IMR-90 (cell line): ENCODE results near the gene RASGRP4. TPM values are rescaled to one million over a fixed set of nuclear protein-coding genes. Genes with fewer than 3 reads are reported as not detected.
A peak's percentile ranks its signal among the peaks of the same experiment; 100 is the strongest.
"Not testable (repeated sequence)": the region's sequence is repeated elsewhere in the genome, so short reads cannot be mapped to it uniquely, and the experiment has no call there.

Source experiments
- ATAC-seq: fragments of 200-7000 bp; cut with Tn5 transposase; 2 replicates; pipeline ENCODE4 v1.9.1; 2020; ENCODE audit warnings: low read depth, mild to moderate bottlenecking, moderate library complexity
- BruUV-seq: library from RNA; stranded (reverse); fragments of 400-500 nt; replicated peaks from 2 replicates; lab custom pipeline; 2021; lab: Mats Ljungman, UMichigan
- CTCF ChIA-PET: fragments of 300-600 bp; formaldehyde crosslinking; extraction: SDS; loops from one replicate; lab custom pipeline; 2021; ENCODE audit warnings: antibody characterized with exemption; lab: Yijun Ruan, JAX
- POLR2A ChIA-PET: fragments of 300-600 bp; sonication (Branson Sonifier 250); formaldehyde crosslinking; loops from one replicate; lab custom pipeline; 2022; ENCODE audit warnings: antibody characterized with exemption; ENCODE audit not compliant: unreplicated experiment; lab: Charles Lee
- DNase-seq: peaks from one replicate; pipeline ENCODE4 v3.0.0; 2013
- H2AFZ ChIP-seq: replicated peaks from 2 replicates; pipeline ENCODE3; 2013; ENCODE audit warnings: low read length, mild to moderate bottlenecking; ENCODE audit not compliant: poor library complexity
- H2AK5ac ChIP-seq: 2 replicates; pipeline ENCODE4 v1.6.1; 2013; ENCODE audit warnings: low read depth, low read length, inconsistent platforms
- H2AK9ac ChIP-seq: replicated peaks from 2 replicates; pipeline ENCODE3; 2013; ENCODE audit warnings: mild to moderate bottlenecking, low read depth, low read length, moderate library complexity; ENCODE audit not compliant: poor library complexity
- H2BK120ac ChIP-seq: 2 replicates; pipeline ENCODE4 v1.6.1; 2013; ENCODE audit warnings: low read depth, low read length, inconsistent platforms
- H2BK15ac ChIP-seq: 3 replicates; pipeline ENCODE4 v1.6.1; 2013; ENCODE audit warnings: low read depth, low read length, inconsistent platforms
- H2BK20ac ChIP-seq: 2 replicates; pipeline ENCODE4 v1.6.1; 2013; ENCODE audit warnings: low read depth, mild to moderate bottlenecking, inconsistent platforms, low read length, moderate library complexity
- H2BK5ac ChIP-seq: 2 replicates; pipeline ENCODE4 v1.6.1; 2013; ENCODE audit warnings: mild to moderate bottlenecking, low read depth, low read length, inconsistent platforms; ENCODE audit not compliant: poor library complexity, severe bottlenecking
- H3K14ac ChIP-seq: replicated peaks from 2 replicates; pipeline ENCODE4 v1.6.1; 2013; ENCODE audit warnings: low read depth, low read length, inconsistent platforms
- H3K18ac ChIP-seq: 2 replicates; pipeline ENCODE4 v1.6.1; 2013; ENCODE audit warnings: low read depth, low read length, control low read depth
- H3K23ac ChIP-seq: 2 replicates; pipeline ENCODE4 v1.6.1; 2013; ENCODE audit warnings: low read depth, low read length, inconsistent platforms
- H3K27ac ChIP-seq: 2 replicates; pipeline ENCODE4 v1.5.1; 2013; ENCODE audit warnings: mild to moderate bottlenecking, control low read depth, low read length; ENCODE audit not compliant: insufficient read depth
- H3K27me3 ChIP-seq: 2 replicates; pipeline ENCODE4 v1.6.1; 2013; ENCODE audit warnings: low read length; ENCODE audit not compliant: control insufficient read depth, insufficient read depth
- H3K36me3 ChIP-seq: 2 replicates; pipeline ENCODE4 v1.6.1; 2013; ENCODE audit warnings: low read length, mixed read lengths; ENCODE audit not compliant: control insufficient read depth, insufficient read depth
- H3K4ac ChIP-seq: 2 replicates; pipeline ENCODE4 v1.6.1; 2013; ENCODE audit warnings: low read depth, low read length, inconsistent platforms
- H3K4me1 ChIP-seq: 2 replicates; pipeline ENCODE4 v1.6.1; 2013; ENCODE audit warnings: low read length, mixed read lengths; ENCODE audit not compliant: control insufficient read depth, insufficient read depth
- H3K4me2 ChIP-seq: 2 replicates; pipeline ENCODE4 v1.6.1; 2013; ENCODE audit warnings: low read depth, mild to moderate bottlenecking, control low read depth, low read length, moderate library complexity
- H3K4me3 ChIP-seq: 2 replicates; pipeline ENCODE4 v1.5.1; 2013; ENCODE audit warnings: low read depth, mild to moderate bottlenecking, control low read depth, low read length, moderate library complexity; ENCODE audit not compliant: insufficient read depth
- H3K56ac ChIP-seq: 2 replicates; pipeline ENCODE4 v1.6.1; 2013; ENCODE audit warnings: low read length, inconsistent platforms; ENCODE audit not compliant: insufficient read depth; ENCODE audit errors: extremely low read depth
- H3K79me1 ChIP-seq, 2 experiments: 2 replicates each; pipeline ENCODE4 v1.6.1; 2013; ENCODE audit warnings: low read length in 2 of 2, inconsistent platforms in 1 of 2, low read depth in 1 of 2
- H3K9ac ChIP-seq: 2 replicates; pipeline ENCODE4 v1.6.1; 2013; ENCODE audit warnings: low read depth, low read length, control low read depth
- H3K9me1 ChIP-seq: 2 replicates; pipeline ENCODE4 v1.6.1; 2013; ENCODE audit warnings: low read length, inconsistent platforms; ENCODE audit not compliant: insufficient read depth
- H3K9me3 ChIP-seq: 2 replicates; pipeline ENCODE4 v1.6.1; 2013; ENCODE audit warnings: low read length; ENCODE audit not compliant: control insufficient read depth, insufficient read depth
- H4K20me1 ChIP-seq: 2 replicates; pipeline ENCODE4 v1.6.1; 2013; ENCODE audit warnings: low read length, inconsistent platforms; ENCODE audit not compliant: insufficient read depth
- H4K5ac ChIP-seq: 2 replicates; pipeline ENCODE4 v1.6.1; 2013; ENCODE audit warnings: mild to moderate bottlenecking, low read depth, low read length, control low read depth
- H4K8ac ChIP-seq, 2 experiments: 2 replicates each; pipeline ENCODE4 v1.6.1; 2013; ENCODE audit warnings: low read depth in 2 of 2, low read length in 2 of 2, control low read depth in 1 of 2, inconsistent platforms in 1 of 2
- H4K91ac ChIP-seq: 2 replicates; pipeline ENCODE4 v1.6.1; 2013; ENCODE audit warnings: low read depth, low read length, inconsistent platforms; ENCODE audit not compliant: insufficient read depth
- CEBPB ChIP-seq: IDR thresholded peaks from 2 replicates; pipeline ENCODE4 v1.6.1; 2012; ENCODE audit warnings: low read depth, low read length, improper control_type of control experiment
- MXI1 ChIP-seq: IDR thresholded peaks from 2 replicates; pipeline ENCODE4 v1.6.1; 2012; ENCODE audit warnings: low read depth, mild to moderate bottlenecking, low read length, moderate library complexity, borderline replicate concordance
- POLR2A ChIP-seq: IDR thresholded peaks from 2 replicates; pipeline ENCODE4 v1.6.1; 2012; ENCODE audit warnings: mild to moderate bottlenecking, low read depth, low read length
- RAD21 ChIP-seq: IDR thresholded peaks from 2 replicates; pipeline ENCODE4 v1.6.1; 2012; ENCODE audit warnings: low read length, improper control_type of control experiment
- WGBS, 2 experiments: methylation state at CpG; one replicate each; pipeline versions ENCODE4 v1.1.5 to v1.1.7; 2013; ENCODE audit warnings: missing lambda C conversion rate in 2 of 2; ENCODE audit not compliant: insufficient read length in 1 of 2; ENCODE audit errors: extremely low coverage in 2 of 2; 5-methylcytosine and 5-hydroxymethylcytosine counted together
- dilution Hi-C: fragments of 300-500 bp; cut with HindIII; formaldehyde crosslinking; loops from one replicate; pipeline ENCODE4 v1.14.3; 2018; ENCODE audit warnings: low sequenced_read_pairs; ENCODE audit not compliant: unreplicated experiment
- in situ Hi-C: fragments of 300-500 bp; cut with MboI; formaldehyde crosslinking; loops from 3 replicates; pipeline ENCODE4 v1.14.3; 2019; ENCODE audit warnings: low sequenced_read_pairs, inconsistent platforms, mixed read lengths
- intact Hi-C: fragments of 100-400 bp; cut with micrococcal nuclease; formaldehyde crosslinking; loops from 2 replicates; pipeline ENCODE4 v1.10.0; 2022
- polyA plus RNA-seq, 3 experiments: library from polyadenylated mRNA; depleted of rRNA; stranded (reverse); fragments of >200 nt; gene quantifications; 2 replicates each; pipeline ENCODE4 v1.2.3, GENCODE V29; 2012; ENCODE audit warnings: low replicate concordance in 1 of 3
- total RNA-seq: library from RNA; depleted of rRNA; stranded (reverse); fragments of >200 nt; gene quantifications from 2 replicates; pipeline ENCODE4 v1.2.3, GENCODE V29; 2012

The RASGRP4 gene
- total and polyA plus RNA-seq, 2 of the 4 experiments (the other 2 are of a cell fraction), result not detected

- dilution Hi-C loops (no loop called here), in situ Hi-C loops (no loop called here)
- ATAC-seq, result no peak
Observed at GRCh38 chr19:38367041-38367440, 59.0 kb downstream of the RASGRP4 start.

DNA sequence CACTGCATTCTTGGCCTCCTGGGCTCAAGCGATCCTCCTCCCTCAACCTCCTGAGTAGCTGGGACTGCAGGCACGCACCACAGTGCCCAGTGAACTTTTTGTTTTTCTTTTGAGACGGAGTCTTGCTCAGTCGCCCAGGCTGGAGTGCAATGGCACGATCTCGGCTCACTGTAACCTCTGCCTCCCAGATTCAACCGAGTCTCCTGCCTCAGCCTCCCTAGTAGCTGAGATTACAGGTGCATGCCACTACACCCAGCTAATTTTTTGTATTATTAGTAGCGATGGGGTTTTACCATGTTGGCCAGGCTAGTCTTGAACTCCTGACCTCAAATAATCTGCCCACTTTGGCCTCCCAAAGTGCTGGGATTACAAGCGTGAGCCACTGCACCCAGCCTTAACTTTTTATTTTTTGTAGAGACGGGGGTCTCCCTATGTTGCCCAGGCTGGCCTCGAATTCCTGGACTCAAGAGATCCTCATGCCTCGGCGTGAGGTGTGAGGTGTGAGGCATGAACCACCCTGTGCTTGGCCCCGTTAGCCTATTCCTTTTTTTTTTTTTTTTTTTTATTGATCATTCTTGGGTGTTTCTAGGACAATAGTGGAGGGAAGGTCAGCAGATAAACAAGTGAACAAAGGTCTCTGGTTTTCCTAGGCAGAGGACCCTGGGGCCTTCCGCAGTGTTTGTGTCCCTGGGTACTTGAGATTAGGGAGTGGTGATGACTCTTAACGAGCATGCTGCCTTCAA, 62.9 kb downstream of the RASGRP4 start:
- in situ Hi-C loops, H2AFZ ChIP-seq: not testable (repeated sequence)
- H3K4me2 ChIP-seq, result peak overlapping the region; percentile 75; the same call in 1 of the 2 replicates

More at GRCh38 chr19:38367041-38367440, 59.0 kb downstream of the RASGRP4 start:
- Histone ChIP-seq H3K4ac (no peak overlapping the region), H2AFZ (no peak overlapping the region), H4K5ac (no peak overlapping the region), H3K23ac (no peak overlapping the region), H3K4me1 (no peaks in the 10 kb centered on the region), H2BK15ac (no peak overlapping the region), H2AK9ac (no peak overlapping the region), H3K79me1 (no peaks in the 10 kb centered on the region), H2BK120ac (no peak overlapping the region), H3K18ac (no peak overlapping the region), H3K9me3 (no peaks in the 10 kb centered on the region), H2BK5ac (no peak overlapping the region), H3K27me3 (peaks cover 25% of the 10 kb centered on the region), H2BK20ac (no peak overlapping the region), H3K36me3 (no peaks in the 10 kb centered on the region), H4K20me1 (0 out of 2 replicates have a peak, but pooled peaks cover 3% of the 10 kb centered on the region), H3K56ac (no peak overlapping the region), H3K27ac (no peak overlapping the region), H3K9me1 (no peaks in the 10 kb centered on the region), H4K8ac (no peak overlapping the region), H3K4me2 (no peak overlapping the region), H2AK5ac (no peak overlapping the region), H3K4me3 (no peak overlapping the region), H4K91ac (no peak overlapping the region), H3K14ac (no peak overlapping the region), H3K9ac (no peak overlapping the region)
- DNase-seq, result no peak
- no TSS peak for BruUV-seq
- TF ChIP-seq RAD21, result no peak
- TF ChIP-seq CEBPB, result no peak
- no peak for TF ChIP-seq MXI1
- no peak for TF ChIP-seq POLR2A
- ChIA-PET CTCF (no interaction called here), POLR2A (interaction anchor here (0.7 kb wide), 1 partner anchor 133 kb away, joined by 11 read pairs; no protein-coding TSS in a partner anchor)
- intact Hi-C loops, result no loop called here
- 40% methylated on average over 1 of the region's 12 CpGs; no CpG with 5 or more reads in 1 of the 2 experiments for WGBS, 2 experiments

More for the DNA sequence above, 62.9 kb downstream of the RASGRP4 start:
- H4K20me1 ChIP-seq, dilution Hi-C loops, BruUV-seq, H4K5ac ChIP-seq, POLR2A ChIA-PET, H2BK20ac ChIP-seq, H3K27ac ChIP-seq, ATAC-seq, H3K4me1 ChIP-seq, H3K14ac ChIP-seq, H3K4me3 ChIP-seq, H4K91ac ChIP-seq, H4K8ac ChIP-seq, H3K56ac ChIP-seq, H3K9me1 ChIP-seq, H3K4ac ChIP-seq, H3K36me3 ChIP-seq, H3K18ac ChIP-seq, H2AK5ac ChIP-seq, H2AK9ac ChIP-seq, H2BK5ac ChIP-seq, H3K9ac ChIP-seq, H3K79me1 ChIP-seq, H2BK120ac ChIP-seq, DNase-seq, H3K23ac ChIP-seq, H2BK15ac ChIP-seq, H3K9me3 ChIP-seq, intact Hi-C loops: not testable (repeated sequence)
- CTCF ChIA-PET, result interaction anchor here (1.5 kb wide), 1 partner anchor 11 kb away, joined by 4 read pairs; the partner anchor contains the start of gene PSMD8
- peaks cover 46% of the 10 kb centered on the region for H3K27me3 ChIP-seq
- 20% methylated on average over 1 of the region's 16 CpGs; no CpG with 5 or more reads in 1 of the 2 experiments for WGBS, 2 experiments
